ENCODE measurements around the gene MEGF9. TPM values are rescaled to one million over a fixed set of nuclear protein-coding genes. Genes with fewer than 3 reads are reported as not detected.

The MEGF9 gene
- total and polyA plus RNA-seq, 2 of the 13 experiments (the other 11 are each of a cell fraction or from before 2014, with no cell fraction given) = 3.1 to 3.3 TPM

GRCh38 chr9:120562861-120563443 lies 151.3 kb downstream of the MEGF9 start:
- no peak overlapping the region for H3K4me3 ChIP-seq (replicated peaks in 1 of 3; ENCODE audit: insufficient read depth in 1 of 3, low read depth in 2 of 3, low read length in 3 of 3)
- DNase-seq (ENCODE audit: low spot score) (no peak), FAIRE-seq (no peak), ATAC-seq (no peak)
- in situ Hi-C loops (cut with HindIII; ENCODE audit: extremely low pct_ligation_motif_present, low pct_unique_long_range_greater_than_20kb) = no loop called here
- H2AFZ ChIP-seq (ENCODE audit: low read length) = no peak overlapping the region
- H3K79me2 ChIP-seq (ENCODE audit: insufficient read depth, low read length) = peaks cover 80% of the 10 kb centered on the region
- no TSS peak for BruUV-seq (replicated peaks)
- WGBS (ENCODE audit: low lambda C conversion rate) = 95% methylated on average over 8 of the region's 8 CpGs
- POLR2A ChIA-PET = no interaction called here
- peaks cover 20 to 65% of the 10 kb centered on the region in 2 experiments for H3K36me3 ChIP-seq (replicated peaks in 1 of 2; ENCODE audit: control insufficient read depth in 1 of 2, insufficient read depth in 2 of 2, low read length in 2 of 2)
- H3K27ac ChIP-seq (ENCODE audit: extremely low read length, insufficient read depth, low read length) = no peak overlapping the region
- no peak overlapping the region for H3K9ac ChIP-seq (ENCODE audit: insufficient read depth, low read depth, low read length)
- CTCF ChIA-PET (ENCODE audit: low intra/inter-chr PET ratio, low total read pairs) = no interaction called here
- H3K9me3 ChIP-seq (ENCODE audit: low read length) = no peaks in the 10 kb centered on the region
- no peaks in the 10 kb centered on the region for H3K27me3 ChIP-seq (ENCODE audit: control insufficient read depth in 1 of 2, insufficient read depth in 2 of 2, low read length in 2 of 2)
- peaks cover 47% of the 10 kb centered on the region for H3K4me1 ChIP-seq (ENCODE audit: insufficient read depth, low read length)
- intact Hi-C loops (cut with micrococcal nuclease; ENCODE audit: unreplicated experiment) = no loop called here
- no peak overlapping the region for H3K4me2 ChIP-seq (ENCODE audit: low read depth, low read length)
- H4K20me1 ChIP-seq (ENCODE audit: insufficient read depth, low read length) = no peaks in the 10 kb centered on the region
- TF ChIP-seq HMGA1 (CRISPR knock-in tag; conservative IDR thresholded peaks at IDR 0.05) (no peak), ZNF891 (CRISPR knock-in tag; IDR thresholded peaks at IDR 0.05) (no peak), ZNF567 (CRISPR knock-in tag; IDR thresholded peaks at IDR 0.05; ENCODE audit: borderline replicate concordance) (no peak), ZNF24 (IDR thresholded peaks at IDR 0.05) (no peak), NR3C1 (CRISPR knock-in tag; IDR thresholded peaks at IDR 0.05) (no peak), CREBL2 (CRISPR knock-in tag; IDR thresholded peaks at IDR 0.05; ENCODE audit: borderline replicate concordance) (no peak), DMTF1 (CRISPR knock-in tag; IDR thresholded peaks at IDR 0.05) (no peak), ZGPAT (CRISPR knock-in tag; IDR thresholded peaks at IDR 0.05) (no peak), RNF219 (CRISPR knock-in tag; IDR thresholded peaks at IDR 0.05) (no peak), ZNF615 (CRISPR knock-in tag; IDR thresholded peaks at IDR 0.05; ENCODE audit: borderline replicate concordance) (no peak), ZFP36L1 (CRISPR knock-in tag; IDR thresholded peaks at IDR 0.05) (no peak), PAXIP1 (CRISPR knock-in tag; conservative IDR thresholded peaks at IDR 0.05) (no peak), ZNF33B (CRISPR knock-in tag; IDR thresholded peaks at IDR 0.05) (no peak)
